ENCODE results near the gene BUB1B. TPM values are rescaled to one million over a fixed set of nuclear protein-coding genes. Genes with fewer than 3 reads are reported as not detected.

The BUB1B gene
- total RNA-seq, 1 donor from 2014 or later, result 11.9 TPM

GRCh38 chr15:40233727-40234577 lies 73.1 kb downstream of the BUB1B start:
- H3K4me1 Mint-ChIP-seq (ENCODE audit: unreplicated experiment), result peaks cover 5% of the 10 kb centered on the region
- H3K4me3 Mint-ChIP-seq (ENCODE audit: unreplicated experiment), result no peak overlapping the region
- H3K27ac Mint-ChIP-seq (ENCODE audit: unreplicated experiment), result no peak overlapping the region
- TF ChIP-seq CTCF (IDR thresholded peaks at IDR 0.05; ENCODE audit: unreplicated experiment), result no peak
- H3K27me3 Mint-ChIP-seq (ENCODE audit: unreplicated experiment), result peaks cover 8% of the 10 kb centered on the region
- no peaks in the 10 kb centered on the region for H3K36me3 Mint-ChIP-seq (ENCODE audit: low read depth, unreplicated experiment)
- H3K9me3 Mint-ChIP-seq (ENCODE audit: unreplicated experiment), result no peaks in the 10 kb centered on the region
- DNase-seq (ENCODE audit: low spot score), result no peak

GRCh38 chr15:40234783-40235182 lies 73.9 kb downstream of the BUB1B start:
- Mint-ChIP-seq H3K4me3 (ENCODE audit: unreplicated experiment) (no peak overlapping the region), H3K9me3 (ENCODE audit: unreplicated experiment) (no peaks in the 10 kb centered on the region), H3K27ac (ENCODE audit: unreplicated experiment) (no peak overlapping the region), H3K27me3 (ENCODE audit: unreplicated experiment) (peaks cover 12% of the 10 kb centered on the region), H3K36me3 (ENCODE audit: low read depth, unreplicated experiment) (no peaks in the 10 kb centered on the region), H3K4me1 (ENCODE audit: unreplicated experiment) (peaks cover 9% of the 10 kb centered on the region)
- no peak for TF ChIP-seq CTCF (IDR thresholded peaks at IDR 0.05; ENCODE audit: unreplicated experiment)
- no peak for DNase-seq (ENCODE audit: low spot score)

DNA sequence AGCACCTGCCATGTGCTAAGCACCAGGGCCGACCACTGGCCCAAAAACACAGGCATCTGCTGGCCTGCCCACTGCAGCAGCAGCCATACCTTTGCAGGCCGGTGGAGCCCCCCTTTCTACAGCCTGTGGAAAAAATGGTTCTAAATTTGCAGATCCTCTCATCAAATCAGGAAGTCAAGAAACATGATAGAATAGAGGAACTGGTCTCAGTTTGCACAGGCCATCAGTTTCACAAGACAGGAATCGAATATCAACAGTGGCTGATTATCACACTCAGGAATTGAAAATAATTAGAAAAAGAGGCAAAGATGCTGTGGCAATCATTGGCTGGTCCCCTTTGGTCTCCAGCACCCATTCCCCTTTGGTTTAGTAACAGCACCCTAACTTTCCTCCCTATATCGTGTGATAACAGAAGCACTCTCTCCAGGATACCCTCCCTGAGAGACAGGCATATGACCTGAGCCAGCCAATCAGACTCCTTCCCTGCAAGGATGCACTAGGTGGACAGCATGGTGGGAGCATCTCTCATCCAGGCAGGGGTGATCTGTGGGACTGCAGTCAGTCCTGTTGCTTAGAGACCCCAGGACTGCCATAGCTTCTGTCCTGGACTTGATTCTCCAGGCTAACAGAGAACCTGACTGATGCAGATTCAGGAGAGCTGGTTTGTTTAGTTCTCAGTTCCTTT lies 74.5 kb downstream of the BUB1B start:
- Mint-ChIP-seq H3K4me1 (ENCODE audit: unreplicated experiment) (peaks cover 9% of the 10 kb centered on the region), H3K4me3 (ENCODE audit: unreplicated experiment) (no peak overlapping the region), H3K9me3 (ENCODE audit: unreplicated experiment) (no peaks in the 10 kb centered on the region), H3K27ac (ENCODE audit: unreplicated experiment) (no peak overlapping the region), H3K27me3 (ENCODE audit: unreplicated experiment) (peaks cover 12% of the 10 kb centered on the region), H3K36me3 (ENCODE audit: low read depth, unreplicated experiment) (no peaks in the 10 kb centered on the region)
- no peak for DNase-seq (ENCODE audit: low spot score)
- TF ChIP-seq CTCF (IDR thresholded peaks at IDR 0.05; ENCODE audit: unreplicated experiment), result no peak

DNA sequence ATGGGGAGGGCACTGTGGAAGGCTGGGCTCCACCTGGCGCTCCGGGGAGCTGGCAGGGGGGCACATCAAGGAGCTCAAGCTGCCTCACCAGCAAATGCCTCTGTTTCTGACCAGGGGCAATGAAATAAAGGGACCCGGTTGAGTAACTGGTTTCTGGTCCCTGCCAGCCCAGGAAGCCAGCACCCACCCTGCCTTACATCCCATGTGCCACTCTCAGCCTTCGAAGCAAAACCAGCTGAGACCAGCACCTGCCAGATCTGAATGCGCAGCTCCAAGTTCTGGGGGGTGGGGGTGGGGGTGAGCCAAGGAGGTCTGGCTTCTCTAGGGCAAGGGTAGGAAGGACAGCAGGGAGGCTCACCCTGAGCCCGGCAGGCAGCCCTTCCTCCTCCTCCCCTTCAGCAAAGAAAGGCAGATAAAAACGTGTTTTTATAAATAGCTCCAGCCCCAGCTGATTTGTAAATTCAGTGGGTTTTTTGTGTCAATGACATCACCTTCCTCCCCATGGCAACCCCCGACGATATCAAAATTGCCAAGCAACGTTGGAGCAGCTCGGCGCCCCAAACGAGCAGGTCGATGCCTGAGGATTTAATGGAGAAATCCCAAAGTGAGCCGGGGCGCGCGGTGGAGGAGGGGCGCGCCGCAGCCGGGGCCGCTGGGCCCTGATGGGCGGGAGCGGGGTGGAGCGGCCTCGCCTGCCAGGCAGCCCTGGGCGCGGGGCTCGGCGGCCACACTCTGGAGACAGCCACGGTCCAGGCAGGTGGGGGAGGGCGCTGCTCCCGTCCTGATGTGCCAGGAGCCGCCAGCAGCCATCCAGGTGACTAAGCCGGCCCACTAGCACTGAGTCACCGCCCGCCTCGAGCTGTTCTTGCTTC lies 77.9 kb downstream of the BUB1B start, which contains the start of gene PAK6:
Gene PAK6, plus strand, starts transcription at position 532 of the 872 bp plus-strand sequence. CDS start 25,723 bp downstream, outside the sequence.
- Mint-ChIP-seq H3K4me3 (ENCODE audit: unreplicated experiment) (peak within 1 kb of the TSS; percentile 68), H3K36me3 (ENCODE audit: low read depth, unreplicated experiment) (no peaks in the 10 kb centered on the region), H3K4me1 (ENCODE audit: unreplicated experiment) (peaks cover 15% of the 10 kb centered on the region), H3K9me3 (ENCODE audit: unreplicated experiment) (no peaks in the 10 kb centered on the region), H3K27ac (ENCODE audit: unreplicated experiment) (peak within 1 kb of the TSS; percentile 82), H3K27me3 (ENCODE audit: unreplicated experiment) (peaks cover 12% of the 10 kb centered on the region)
- no peak for TF ChIP-seq CTCF (IDR thresholded peaks at IDR 0.05; ENCODE audit: unreplicated experiment)
- peak; percentile 39 for DNase-seq (ENCODE audit: low spot score)

Measured in endothelial cell (in vitro differentiated cells).